ENCODE data around the gene TOR1B. TPM values are rescaled to one million over a fixed set of nuclear protein-coding genes. Genes with fewer than 3 reads are reported as not detected.

Gene TOR1B
- total RNA-seq, 2 donors from 2014 or later, result 10.2 to 12.3 TPM

GRCh38 chr9:129835860-129836223 lies 32.9 kb downstream of the TOR1B start:
- peaks cover 27% of the 10 kb centered on the region for H3K36me3 ChIP-seq
- peak overlapping the region; percentile 82 to 89 for H3K27ac ChIP-seq
- TF ChIP-seq CTCF (IDR thresholded peaks at IDR 0.05), result no peak
- H3K9me3 ChIP-seq, result no peaks in the 10 kb centered on the region
- no peak for DNase-seq (ENCODE audit: low spot score)
- H3K4me1 ChIP-seq, result peaks cover 0 to 31% of the 10 kb centered on the region in 2 donors
- peak overlapping the region; percentile 86 to 99 for H3K4me3 ChIP-seq
- H3K27me3 ChIP-seq, result no peaks in the 10 kb centered on the region

GRCh38 chr9:129836311-129837007 lies 33.5 kb downstream of the TOR1B start:
- no peak for TF ChIP-seq CTCF (IDR thresholded peaks at IDR 0.05)
- DNase-seq (ENCODE audit: low spot score), result no peak
- H3K4me3 ChIP-seq, result peak overlapping the region; percentile 86 to 99
- H3K36me3 ChIP-seq, result peaks cover 21% of the 10 kb centered on the region
- no peaks in the 10 kb centered on the region for H3K9me3 ChIP-seq
- peaks cover 0 to 31% of the 10 kb centered on the region in 2 donors for H3K4me1 ChIP-seq
- no peaks in the 10 kb centered on the region for H3K27me3 ChIP-seq
- H3K27ac ChIP-seq, result no peak overlapping the region

DNA sequence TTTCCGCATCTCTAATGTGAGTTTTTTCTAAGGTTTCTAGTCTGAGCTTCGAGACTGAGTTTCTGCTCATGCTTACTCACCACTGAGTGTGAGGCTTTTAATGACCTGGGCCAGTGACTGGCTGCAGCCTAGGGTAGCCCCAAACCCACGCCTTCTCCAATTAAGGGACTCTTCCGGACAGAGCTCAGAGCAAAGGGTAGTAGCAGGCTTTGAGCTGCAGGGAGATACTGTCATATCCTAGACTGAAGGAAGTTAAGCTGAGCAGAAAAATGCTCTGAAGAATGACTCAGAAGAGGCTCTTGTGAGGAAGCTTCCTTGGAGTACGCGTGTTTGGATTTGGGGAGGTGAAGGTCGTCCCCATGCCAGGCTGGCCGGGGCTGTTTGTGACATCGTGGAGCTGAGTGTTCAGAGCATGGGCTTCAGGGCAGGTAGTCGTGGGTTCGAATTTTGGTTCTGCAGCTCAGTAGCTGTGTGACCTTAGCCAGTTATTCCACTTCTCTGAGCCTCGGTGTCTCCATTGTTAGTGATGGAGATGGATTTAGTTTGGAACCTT lies 35.8 kb downstream of the TOR1B start:
- no peak for DNase-seq (ENCODE audit: low spot score)
- Histone ChIP-seq H3K27ac (no peak overlapping the region), H3K36me3 (no peaks in the 10 kb centered on the region), H3K9me3 (no peaks in the 10 kb centered on the region), H3K4me1 (peaks cover 0 to 29% of the 10 kb centered on the region in 2 donors), H3K27me3 (no peaks in the 10 kb centered on the region), H3K4me3 (no peak overlapping the region)
- TF ChIP-seq CTCF (IDR thresholded peaks at IDR 0.05), result no peak

DNA sequence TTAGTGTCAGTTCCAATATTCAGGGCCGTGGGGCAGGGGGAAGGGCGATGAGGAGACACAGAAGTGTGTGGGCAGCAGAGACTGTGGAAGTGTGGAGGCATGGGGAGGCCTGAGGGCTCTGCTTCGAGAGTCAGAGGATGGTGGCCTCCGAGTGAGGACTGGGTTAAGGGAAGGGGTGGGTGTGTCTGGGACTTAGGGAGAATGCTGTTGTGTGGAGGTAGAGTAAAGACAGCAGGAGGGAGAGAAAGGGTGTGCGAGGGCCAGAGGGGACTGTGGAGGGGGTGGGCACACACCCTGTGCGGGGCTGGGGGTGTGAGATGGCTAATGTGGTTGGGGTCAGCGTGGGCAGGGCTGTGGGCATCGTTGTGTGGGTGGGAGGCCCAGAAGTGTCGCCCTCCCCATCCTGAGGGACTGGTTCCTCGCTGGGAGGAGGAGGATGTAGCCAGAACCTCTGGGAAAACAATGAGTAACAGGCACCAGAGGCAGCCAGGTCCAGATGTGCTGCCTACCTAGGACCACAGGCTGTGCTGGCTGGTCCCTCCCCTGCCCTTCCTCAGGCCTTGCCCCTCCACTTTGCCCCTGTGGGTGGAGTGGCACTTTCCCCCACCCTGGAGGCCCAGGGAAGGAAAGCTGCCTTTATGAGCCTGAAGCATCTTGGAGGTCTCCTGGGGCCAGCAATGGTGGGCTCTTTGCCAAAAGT lies 36.5 kb downstream of the TOR1B start:
- no peaks in the 10 kb centered on the region for H3K27me3 ChIP-seq
- no peaks in the 10 kb centered on the region for H3K36me3 ChIP-seq
- TF ChIP-seq CTCF (IDR thresholded peaks at IDR 0.05), result no peak
- H3K9me3 ChIP-seq, result no peaks in the 10 kb centered on the region
- DNase-seq (ENCODE audit: low spot score), result no peak
- H3K4me3 ChIP-seq, result no peak overlapping the region
- no peak overlapping the region for H3K27ac ChIP-seq
- H3K4me1 ChIP-seq, result peaks cover 0 to 22% of the 10 kb centered on the region in 2 donors

GRCh38 chr9:129840034-129840433 lies 37.0 kb downstream of the TOR1B start:
- H3K36me3 ChIP-seq, result no peaks in the 10 kb centered on the region
- H3K4me1 ChIP-seq, result peaks cover 0 to 19% of the 10 kb centered on the region in 2 donors
- H3K9me3 ChIP-seq, result no peaks in the 10 kb centered on the region
- no peak for TF ChIP-seq CTCF (IDR thresholded peaks at IDR 0.05)
- no peak overlapping the region for H3K4me3 ChIP-seq
- no peak for DNase-seq (ENCODE audit: low spot score)
- no peak overlapping the region for H3K27ac ChIP-seq
- H3K27me3 ChIP-seq, result no peaks in the 10 kb centered on the region

All from right atrium auricular region (tissue), 2 donors.